Measurements from ENCODE around the gene ATP9A. TPM values are rescaled to one million over a fixed set of nuclear protein-coding genes. Genes with fewer than 3 reads are reported as not detected.

Gene ATP9A
- total RNA-seq, 1 donor from 2014 or later, result 18.2 TPM

DNA sequence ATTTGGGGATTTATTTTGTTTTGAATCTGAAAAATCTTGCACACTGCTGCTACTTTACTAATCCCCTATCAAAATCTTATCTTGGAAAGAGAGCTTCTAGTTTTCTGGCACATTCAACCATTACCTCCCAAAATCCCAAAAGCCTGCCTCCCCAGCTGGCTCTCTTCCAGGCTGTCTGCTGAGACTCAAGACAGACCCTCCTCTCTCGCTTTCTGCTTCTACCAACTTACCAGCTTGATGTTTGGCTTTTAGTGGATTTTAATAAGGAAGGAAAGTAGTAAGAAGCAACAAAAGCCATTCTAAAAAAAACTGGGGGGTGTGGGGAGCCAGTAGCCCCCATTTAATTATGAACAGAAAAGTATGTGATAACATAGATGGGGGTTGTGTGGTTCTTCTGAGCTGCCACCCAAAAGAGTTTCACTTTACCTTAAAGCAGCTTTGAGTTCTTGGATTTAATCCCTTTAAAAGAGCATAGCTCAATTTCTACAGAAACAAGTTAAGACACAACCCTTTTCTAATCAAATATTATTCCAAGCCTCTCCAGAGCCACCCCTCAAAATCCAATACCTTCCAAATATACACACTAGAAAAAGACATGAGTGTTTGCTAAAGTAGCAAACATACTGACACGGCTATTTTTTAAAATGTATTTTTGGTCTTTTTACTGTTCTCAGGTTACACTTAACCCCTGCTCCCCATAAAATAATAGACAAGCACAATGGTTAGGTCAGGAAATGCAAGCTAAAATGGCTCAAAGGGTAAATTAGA, 71.7 kb downstream of the ATP9A start:
- H3K27me3 Mint-ChIP-seq (ENCODE audit: insufficient read depth, low read depth), result peaks cover 5% of the 10 kb centered on the region
- H3K4me3 ChIP-seq, result peak overlapping the region; percentile 18

DNA sequence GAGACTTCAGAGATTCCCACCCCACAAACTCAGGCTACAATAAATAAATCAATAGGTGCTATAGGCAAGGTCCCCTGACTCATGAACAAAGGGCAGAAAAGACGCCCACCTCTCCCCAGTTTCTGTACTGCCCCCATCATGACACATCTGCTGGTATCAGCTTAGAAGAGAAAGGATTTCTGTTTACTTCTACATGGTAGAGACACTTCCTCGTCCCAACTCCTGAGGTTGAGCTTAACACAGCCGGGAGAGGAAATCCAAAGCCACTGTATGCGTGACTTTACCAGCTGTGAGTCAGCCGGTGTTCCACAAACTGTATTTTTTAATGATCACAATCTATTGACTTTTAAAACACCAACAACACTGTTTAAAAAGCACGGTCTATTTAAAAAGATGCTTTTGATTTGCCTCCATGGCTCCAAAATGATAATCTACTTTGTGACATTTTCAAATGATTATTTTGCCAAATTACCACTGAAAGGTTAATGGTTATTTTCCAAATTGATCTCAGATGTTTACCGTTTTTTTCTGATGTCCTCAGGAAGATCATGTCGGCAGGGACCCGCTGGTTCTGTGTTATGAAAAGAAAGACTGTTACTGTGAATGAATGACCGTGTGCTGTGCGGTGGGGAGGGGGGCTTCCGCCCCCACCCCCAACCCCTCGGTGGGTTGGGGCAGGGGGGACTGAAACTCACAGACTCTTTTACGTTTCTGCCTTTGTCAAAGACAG, 72.5 kb downstream of the ATP9A start:
- TF ChIP-seq, protein P1, sequence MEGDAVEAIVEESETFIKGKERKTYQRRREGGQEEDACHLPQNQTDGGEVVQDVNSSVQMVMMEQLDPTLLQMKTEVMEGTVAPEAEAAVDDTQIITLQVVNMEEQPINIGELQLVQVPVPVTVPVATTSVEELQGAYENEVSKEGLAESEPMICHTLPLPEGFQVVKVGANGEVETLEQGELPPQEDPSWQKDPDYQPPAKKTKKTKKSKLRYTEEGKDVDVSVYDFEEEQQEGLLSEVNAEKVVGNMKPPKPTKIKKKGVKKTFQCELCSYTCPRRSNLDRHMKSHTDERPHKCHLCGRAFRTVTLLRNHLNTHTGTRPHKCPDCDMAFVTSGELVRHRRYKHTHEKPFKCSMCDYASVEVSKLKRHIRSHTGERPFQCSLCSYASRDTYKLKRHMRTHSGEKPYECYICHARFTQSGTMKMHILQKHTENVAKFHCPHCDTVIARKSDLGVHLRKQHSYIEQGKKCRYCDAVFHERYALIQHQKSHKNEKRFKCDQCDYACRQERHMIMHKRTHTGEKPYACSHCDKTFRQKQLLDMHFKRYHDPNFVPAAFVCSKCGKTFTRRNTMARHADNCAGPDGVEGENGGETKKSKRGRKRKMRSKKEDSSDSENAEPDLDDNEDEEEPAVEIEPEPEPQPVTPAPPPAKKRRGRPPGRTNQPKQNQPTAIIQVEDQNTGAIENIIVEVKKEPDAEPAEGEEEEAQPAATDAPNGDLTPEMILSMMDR (IDR thresholded peaks at IDR 0.05), result no peak
- no peak for TF ChIP-seq EZH2 (IDR thresholded peaks at IDR 0.05)
- no peak for TF ChIP-seq EZH2phosphoT487 (IDR thresholded peaks at IDR 0.05)
- peak overlapping the region; percentile 18 for H3K4me3 ChIP-seq
- peak overlapping the region; percentile 55 for H3K4me2 ChIP-seq
- H3K27me3 ChIP-seq, result no peaks in the 10 kb centered on the region
- H3K36me3 ChIP-seq, result no peaks in the 10 kb centered on the region
- no peaks in the 10 kb centered on the region for H3K36me3 Mint-ChIP-seq
- H3K4me1 ChIP-seq, result peaks cover 36% of the 10 kb centered on the region
- H3K27ac Mint-ChIP-seq, result peak overlapping the region; percentile 90
- peaks cover 32% of the 10 kb centered on the region for H3F3A ChIP-seq (ENCODE audit: low read depth)
- H3K4me3 Mint-ChIP-seq, result peak overlapping the region; percentile 77
- no peak overlapping the region for H2AFZ ChIP-seq (replicated peaks)
- H3K9me3 Mint-ChIP-seq, result no peaks in the 10 kb centered on the region
- no peaks in the 10 kb centered on the region for H3K79me2 ChIP-seq (ENCODE audit: low read depth)
- peaks cover 43% of the 10 kb centered on the region for H3K4me1 Mint-ChIP-seq
- peaks cover 5% of the 10 kb centered on the region for H3K27me3 Mint-ChIP-seq (ENCODE audit: insufficient read depth, low read depth)
- DNase-seq (ENCODE audit: low spot score), result no peak
- peak overlapping the region; percentile 62 for H3K27ac ChIP-seq
- H3K9ac ChIP-seq, result no peak overlapping the region
- no peaks in the 10 kb centered on the region for H4K20me1 ChIP-seq (ENCODE audit: low read depth)
- no peaks in the 10 kb centered on the region for H3K9me3 ChIP-seq (ENCODE audit: low read depth)

More for the DNA sequence above, 71.7 kb downstream of the ATP9A start:
- H4K20me1 ChIP-seq (ENCODE audit: low read depth), result no peaks in the 10 kb centered on the region
- H3K27ac ChIP-seq, result peak overlapping the region; percentile 62
- H3K36me3 ChIP-seq, result no peaks in the 10 kb centered on the region
- no peaks in the 10 kb centered on the region for H3K9me3 ChIP-seq (ENCODE audit: low read depth)
- Mint-ChIP-seq H3K36me3 (no peaks in the 10 kb centered on the region), H3K4me1 (peaks cover 48% of the 10 kb centered on the region), H3K9me3 (no peaks in the 10 kb centered on the region), H3K27ac (peak overlapping the region; percentile 90), H3K4me3 (peak overlapping the region; percentile 77)
- H3K27me3 ChIP-seq, result no peaks in the 10 kb centered on the region
- DNase-seq (ENCODE audit: low spot score), result no peak
- H3F3A ChIP-seq (ENCODE audit: low read depth), result peaks cover 37% of the 10 kb centered on the region
- peaks cover 43% of the 10 kb centered on the region for H3K4me1 ChIP-seq
- H3K9ac ChIP-seq, result no peak overlapping the region
- H3K4me2 ChIP-seq, result peak overlapping the region; percentile 55
- no peaks in the 10 kb centered on the region for H3K79me2 ChIP-seq (ENCODE audit: low read depth)
- H2AFZ ChIP-seq (replicated peaks), result no peak overlapping the region
- TF ChIP-seq, protein P1 (IDR thresholded peaks at IDR 0.05), result no peak
- TF ChIP-seq EZH2phosphoT487 (IDR thresholded peaks at IDR 0.05) (no peak), EZH2 (IDR thresholded peaks at IDR 0.05) (no peak)

DNA sequence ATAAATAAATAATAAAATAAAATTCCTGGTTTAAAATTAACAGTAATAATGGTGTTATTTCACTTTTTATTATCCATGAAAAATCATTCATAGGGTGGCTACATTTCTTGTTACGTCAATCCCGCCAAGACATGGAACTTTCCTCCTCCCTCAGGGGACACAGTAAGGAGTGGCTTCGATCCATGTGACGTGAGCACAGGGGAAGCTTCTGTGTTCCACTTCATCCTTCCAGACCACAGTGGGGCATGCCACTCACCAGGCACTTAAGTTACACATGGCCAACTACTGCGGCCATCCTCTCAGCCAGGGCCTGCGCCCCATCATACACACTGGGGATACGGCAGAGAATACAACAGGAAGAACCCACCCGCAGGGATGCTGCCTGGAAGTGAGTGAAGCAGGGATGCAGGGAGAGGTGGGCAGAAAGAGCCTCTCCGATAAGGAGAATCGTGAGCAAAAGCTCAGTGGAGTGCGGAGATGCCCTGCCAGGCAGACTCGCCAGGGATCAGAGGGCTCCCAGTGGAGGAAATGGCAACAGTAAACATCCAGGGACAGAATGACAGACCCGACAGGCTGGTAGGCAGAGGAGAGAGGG, 75.3 kb downstream of the ATP9A start:
- no peak overlapping the region for H3K4me3 Mint-ChIP-seq
- peaks cover 5% of the 10 kb centered on the region for H3K27me3 Mint-ChIP-seq (ENCODE audit: insufficient read depth, low read depth)
- Histone ChIP-seq H3K36me3 (no peaks in the 10 kb centered on the region), H3K4me1 (peaks cover 25% of the 10 kb centered on the region), H4K20me1 (ENCODE audit: low read depth) (no peaks in the 10 kb centered on the region), H2AFZ (replicated peaks) (no peak overlapping the region), H3K9ac (no peak overlapping the region), H3K4me2 (no peak overlapping the region), H3K27me3 (no peaks in the 10 kb centered on the region), H3F3A (ENCODE audit: low read depth) (peaks cover 27% of the 10 kb centered on the region), H3K79me2 (ENCODE audit: low read depth) (no peaks in the 10 kb centered on the region), H3K4me3 (no peak overlapping the region), H3K27ac (no peak overlapping the region), H3K9me3 (ENCODE audit: low read depth) (no peaks in the 10 kb centered on the region)
- H3K27ac Mint-ChIP-seq, result peak overlapping the region; percentile 58
- peaks cover 7% of the 10 kb centered on the region for H3K36me3 Mint-ChIP-seq
- DNase-seq (ENCODE audit: low spot score), result no peak
- no peak for TF ChIP-seq EZH2 (IDR thresholded peaks at IDR 0.05)
- TF ChIP-seq, protein P1 (IDR thresholded peaks at IDR 0.05), result no peak
- peaks cover 47% of the 10 kb centered on the region for H3K4me1 Mint-ChIP-seq
- no peaks in the 10 kb centered on the region for H3K9me3 Mint-ChIP-seq

Data from neural progenitor cell (in vitro differentiated cells).